ENCODE measurements around the gene OR13C8. TPM values are rescaled to one million over a fixed set of nuclear protein-coding genes. Genes with fewer than 3 reads are reported as not detected.
"Not testable (repeated sequence)": the region's sequence is repeated elsewhere in the genome, so short reads cannot be mapped to it uniquely, and the experiment has no call there.

The OR13C8 gene, protein sequence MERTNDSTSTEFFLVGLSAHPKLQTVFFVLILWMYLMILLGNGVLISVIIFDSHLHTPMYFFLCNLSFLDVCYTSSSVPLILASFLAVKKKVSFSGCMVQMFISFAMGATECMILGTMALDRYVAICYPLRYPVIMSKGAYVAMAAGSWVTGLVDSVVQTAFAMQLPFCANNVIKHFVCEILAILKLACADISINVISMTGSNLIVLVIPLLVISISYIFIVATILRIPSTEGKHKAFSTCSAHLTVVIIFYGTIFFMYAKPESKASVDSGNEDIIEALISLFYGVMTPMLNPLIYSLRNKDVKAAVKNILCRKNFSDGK
- not detected in 2 replicates for total RNA-seq

DNA sequence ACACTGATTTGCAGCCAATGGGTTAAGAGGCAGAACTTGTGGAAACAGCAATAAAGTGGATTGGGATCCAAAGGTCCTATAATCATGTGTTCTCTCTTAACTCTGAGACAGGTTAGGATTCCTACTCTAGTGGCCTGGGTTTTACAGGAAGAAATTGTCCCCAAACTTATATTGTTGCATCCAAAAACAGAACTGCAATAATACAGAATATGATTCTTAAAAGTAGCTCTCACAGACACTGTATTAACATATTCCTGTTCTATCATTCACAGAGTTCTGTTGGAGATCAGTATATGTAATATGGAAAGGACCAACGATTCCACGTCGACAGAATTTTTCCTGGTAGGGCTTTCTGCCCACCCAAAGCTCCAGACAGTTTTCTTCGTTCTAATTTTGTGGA, at the start of gene OR13C8:
Gene OR13C8 (plus strand): TSS at position 301 of the 400 bp plus-strand sequence. CDS start 0 bp downstream, at position 301.
- DNase-seq = no peak
- H3K36me3 Mint-ChIP-seq (ENCODE audit: low read depth) = no peaks in the 10 kb centered on the region
- H3K4me1 Mint-ChIP-seq = no peaks in the 10 kb centered on the region
- no peak within 1 kb of the TSS for H3K4me3 Mint-ChIP-seq
- no peak within 1 kb of the TSS for H3K27ac Mint-ChIP-seq
- no peaks in the 10 kb centered on the region for H3K27me3 Mint-ChIP-seq
- H3K9me3 Mint-ChIP-seq = peaks cover 4% of the 10 kb centered on the region
- intact Hi-C loops (cut with micrococcal nuclease) = no loop called here

DNA sequence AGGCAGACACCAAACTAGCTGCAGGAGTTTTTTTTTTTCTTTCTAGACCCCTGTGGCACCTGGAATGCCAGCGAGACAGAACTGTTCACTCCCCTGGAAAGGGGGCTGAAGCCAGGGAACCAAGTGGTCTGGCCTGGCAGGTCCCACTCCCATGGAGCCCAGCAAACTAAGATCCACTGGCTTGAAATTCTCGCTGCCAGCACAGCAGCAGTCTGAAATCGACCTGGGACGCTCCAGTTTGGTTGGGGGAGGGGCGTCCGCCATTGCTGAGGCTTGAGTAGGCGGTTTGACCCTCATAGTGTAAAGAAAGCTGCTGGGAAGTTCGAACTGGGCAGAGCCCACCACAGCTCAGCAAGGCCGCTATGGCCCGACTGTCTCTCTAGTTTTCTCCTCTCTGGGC, 48.7 kb upstream of the OR13C8 start:
- intact Hi-C loops (cut with micrococcal nuclease); DNase-seq; H3K4me3 Mint-ChIP-seq; H3K27ac Mint-ChIP-seq; H3K27me3 Mint-ChIP-seq; H3K36me3 Mint-ChIP-seq (ENCODE audit: low read depth); H3K9me3 Mint-ChIP-seq; H3K4me1 Mint-ChIP-seq: not testable (repeated sequence)

DNA sequence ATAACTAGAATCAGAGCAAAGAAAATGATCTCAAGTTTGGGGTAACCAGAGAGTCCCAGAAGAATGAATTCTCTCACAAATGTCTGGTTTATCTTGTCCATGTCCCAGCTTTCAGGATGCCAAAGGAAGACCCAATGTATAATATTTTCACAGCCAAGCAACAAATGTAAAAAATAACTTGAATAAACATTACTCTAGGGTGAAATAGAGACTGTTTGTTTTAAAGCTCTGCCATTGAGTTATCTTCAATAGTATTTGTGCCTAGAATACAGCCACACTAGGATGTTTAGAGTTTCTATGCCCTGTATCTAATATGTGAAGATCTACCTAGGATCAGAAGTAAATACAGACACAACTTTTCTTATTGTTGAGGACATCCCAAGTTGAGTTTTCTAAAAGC, 41.9 kb upstream of the OR13C8 start, which contains the start of gene OR13C4:
Gene OR13C4 (minus strand): TSS at position 101 of the 400 bp plus-strand sequence. CDS start 0 bp downstream, at position 101.
- no peak within 1 kb of the TSS for H3K27ac Mint-ChIP-seq
- no peak within 1 kb of the TSS for H3K4me3 Mint-ChIP-seq
- DNase-seq = no peak
- no peaks in the 10 kb centered on the region for H3K4me1 Mint-ChIP-seq
- no peaks in the 10 kb centered on the region for H3K36me3 Mint-ChIP-seq (ENCODE audit: low read depth)
- no peaks in the 10 kb centered on the region for H3K27me3 Mint-ChIP-seq
- intact Hi-C loops (cut with micrococcal nuclease) = no loop called here
- no peaks in the 10 kb centered on the region for H3K9me3 Mint-ChIP-seq

DNA sequence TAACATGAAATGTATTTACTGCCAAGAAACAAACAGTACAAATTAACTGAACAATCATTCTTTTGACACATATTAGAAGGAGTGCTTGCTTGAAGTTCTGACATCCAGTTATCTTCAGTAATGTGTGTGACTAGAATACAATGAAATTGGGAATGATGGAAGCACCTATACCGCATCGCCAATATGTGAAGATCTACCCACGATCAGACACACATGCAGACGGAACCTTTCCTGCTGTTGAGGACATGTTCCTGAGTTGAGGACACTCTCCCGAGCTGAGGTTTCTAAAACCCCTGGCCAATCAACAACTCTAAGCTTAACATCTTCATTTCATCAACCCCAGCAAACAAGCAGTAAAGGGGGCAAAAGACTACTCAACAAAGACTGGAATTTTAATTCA, 32.2 kb upstream of the OR13C8 start, which contains the start of gene OR13C3:
Gene OR13C3 (minus strand): TSS at position 101 of the 400 bp plus-strand sequence. CDS start 133 bp downstream, outside the sequence.
- no peaks in the 10 kb centered on the region for H3K36me3 Mint-ChIP-seq (ENCODE audit: low read depth)
- intact Hi-C loops (cut with micrococcal nuclease) = no loop called here
- H3K9me3 Mint-ChIP-seq = no peaks in the 10 kb centered on the region
- H3K27ac Mint-ChIP-seq = no peak within 1 kb of the TSS
- no peaks in the 10 kb centered on the region for H3K27me3 Mint-ChIP-seq
- DNase-seq = no peak
- H3K4me3 Mint-ChIP-seq = no peak within 1 kb of the TSS
- H3K4me1 Mint-ChIP-seq = no peaks in the 10 kb centered on the region

DNA sequence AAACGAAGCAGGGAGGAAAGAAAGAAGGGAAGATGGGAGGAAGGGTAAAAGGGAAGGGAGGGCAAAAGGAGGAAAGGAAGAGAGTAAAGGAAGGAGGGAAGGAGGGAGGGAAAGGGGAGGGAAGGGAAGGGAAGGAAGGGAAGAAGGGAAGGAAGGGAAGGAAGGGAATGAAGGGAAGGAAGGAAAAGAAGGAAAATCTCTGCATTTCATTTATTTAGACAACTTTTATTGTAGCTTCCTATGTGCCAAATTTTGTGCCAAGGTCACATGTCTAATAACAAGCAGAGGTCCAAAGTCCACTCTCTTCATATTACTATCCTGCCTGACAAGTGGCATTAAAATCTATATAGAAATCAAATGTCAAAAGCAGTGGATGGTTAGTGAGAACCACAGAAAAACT, 29.7 kb upstream of the OR13C8 start:
- Mint-ChIP-seq H3K9me3 (no peaks in the 10 kb centered on the region), H3K4me1 (no peaks in the 10 kb centered on the region), H3K27ac (no peak overlapping the region), H3K4me3 (no peak overlapping the region), H3K27me3 (no peaks in the 10 kb centered on the region), H3K36me3 (ENCODE audit: low read depth) (no peaks in the 10 kb centered on the region)
- intact Hi-C loops (cut with micrococcal nuclease) = no loop called here
- DNase-seq = no peak

DNA sequence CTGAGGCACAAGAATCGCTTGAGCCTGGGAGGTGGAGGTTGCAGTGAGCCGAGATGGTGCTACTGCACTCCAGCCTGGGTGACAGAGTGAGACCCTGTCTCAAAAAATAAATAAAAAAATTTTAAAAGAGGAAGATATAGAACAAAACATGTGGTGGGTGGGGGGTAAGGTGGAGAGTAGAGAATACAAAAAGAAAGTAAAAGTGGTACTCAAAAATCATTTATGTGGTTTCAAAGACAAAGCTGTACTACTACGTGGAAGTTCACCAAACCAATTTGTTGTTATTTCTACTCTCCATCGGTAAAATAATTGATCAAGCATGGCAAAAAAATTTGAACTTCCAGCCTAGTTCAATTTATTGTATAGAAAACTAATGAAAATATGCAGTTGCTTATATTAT, 24.3 kb upstream of the OR13C8 start:
- DNase-seq = no peak
- no peak overlapping the region for H3K27ac Mint-ChIP-seq
- intact Hi-C loops (cut with micrococcal nuclease) = no loop called here
- no peaks in the 10 kb centered on the region for H3K27me3 Mint-ChIP-seq
- no peaks in the 10 kb centered on the region for H3K36me3 Mint-ChIP-seq (ENCODE audit: low read depth)
- no peak overlapping the region for H3K4me3 Mint-ChIP-seq
- no peaks in the 10 kb centered on the region for H3K9me3 Mint-ChIP-seq
- H3K4me1 Mint-ChIP-seq = no peaks in the 10 kb centered on the region

DNA sequence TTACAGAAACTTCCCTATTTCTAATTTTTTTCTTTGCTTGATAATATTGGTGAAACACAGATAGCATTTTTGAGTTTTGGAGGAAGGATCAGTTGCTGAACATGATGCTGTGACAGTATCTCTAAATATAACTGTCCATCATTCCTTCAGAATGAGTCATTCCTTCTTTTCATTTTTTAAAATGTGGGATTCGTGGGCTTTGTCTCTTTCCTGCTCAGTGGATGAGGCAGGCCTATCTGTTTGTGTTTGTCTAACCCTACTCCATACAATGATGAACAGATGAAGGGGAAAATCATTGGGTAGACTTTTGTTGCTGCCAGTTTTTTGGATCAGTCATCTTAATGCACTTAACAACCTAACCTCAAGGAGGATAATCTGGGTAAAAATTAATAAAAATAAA, 15.7 kb upstream of the OR13C8 start:
- no peaks in the 10 kb centered on the region for H3K4me1 Mint-ChIP-seq
- no peaks in the 10 kb centered on the region for H3K9me3 Mint-ChIP-seq
- H3K27me3 Mint-ChIP-seq = no peaks in the 10 kb centered on the region
- no peaks in the 10 kb centered on the region for H3K36me3 Mint-ChIP-seq (ENCODE audit: low read depth)
- DNase-seq = no peak
- no peak overlapping the region for H3K27ac Mint-ChIP-seq
- no peak overlapping the region for H3K4me3 Mint-ChIP-seq
- intact Hi-C loops (cut with micrococcal nuclease) = no loop called here

DNA sequence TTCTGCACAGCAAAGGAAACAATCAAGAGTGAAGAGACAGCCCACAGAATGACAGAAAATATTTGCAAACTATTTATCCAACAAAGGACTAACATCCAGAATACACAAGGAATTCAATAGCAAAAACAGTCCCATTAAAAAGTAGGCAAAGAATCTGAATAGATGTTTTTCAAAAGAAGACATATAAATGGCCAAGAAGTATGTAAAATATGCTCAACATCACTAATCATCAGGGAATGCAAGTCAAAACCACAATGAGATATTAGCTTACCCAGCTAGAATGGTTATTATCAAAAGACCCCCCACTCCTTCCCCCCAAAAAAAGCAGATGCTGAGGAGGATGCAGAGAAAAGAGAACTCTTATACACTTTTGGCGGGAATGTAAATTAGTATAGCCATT, 13.4 kb upstream of the OR13C8 start:
- DNase-seq = no peak
- no peaks in the 10 kb centered on the region for H3K9me3 Mint-ChIP-seq
- no peak overlapping the region for H3K27ac Mint-ChIP-seq
- intact Hi-C loops (cut with micrococcal nuclease) = no loop called here
- H3K27me3 Mint-ChIP-seq = no peaks in the 10 kb centered on the region
- H3K4me1 Mint-ChIP-seq = no peaks in the 10 kb centered on the region
- H3K4me3 Mint-ChIP-seq = no peak overlapping the region
- no peaks in the 10 kb centered on the region for H3K36me3 Mint-ChIP-seq (ENCODE audit: low read depth)

DNA sequence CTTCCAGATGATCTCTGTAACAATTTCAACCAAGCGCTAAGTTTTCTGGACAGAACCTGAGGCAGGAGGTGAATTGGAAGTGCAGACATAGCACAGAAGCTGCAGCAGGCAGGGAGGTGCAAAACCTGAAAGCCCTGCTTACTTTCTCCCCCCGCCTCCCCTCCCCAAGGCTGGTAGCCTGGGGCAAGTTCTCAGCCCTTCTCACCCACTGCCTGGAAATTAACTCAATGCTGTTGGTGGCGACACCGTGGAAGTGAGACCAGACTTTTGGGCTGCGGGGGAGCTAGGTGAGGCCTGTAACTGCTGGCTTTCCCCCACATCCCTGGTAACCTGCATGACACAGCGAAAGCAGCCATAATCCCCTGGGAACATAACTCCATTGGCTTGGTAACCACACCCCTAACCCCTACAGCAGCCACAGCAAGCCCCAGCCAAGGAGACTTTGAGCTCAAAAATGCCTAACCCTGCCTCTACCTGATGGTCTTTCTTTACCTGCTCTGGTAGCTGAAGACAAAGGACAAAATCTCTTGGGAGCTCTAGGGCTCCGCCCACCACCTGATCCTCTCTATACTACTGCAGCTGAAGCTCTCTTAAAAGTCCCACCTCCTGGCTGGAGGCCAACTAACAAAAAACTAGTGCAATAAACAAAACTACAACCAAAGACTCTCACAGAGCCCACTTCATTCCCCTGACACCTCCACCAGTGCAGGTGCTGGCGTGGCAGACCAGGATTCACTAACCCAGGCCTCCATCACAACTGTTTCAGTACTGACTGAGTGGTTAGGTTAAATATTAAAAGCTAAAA, 11.9 kb upstream of the OR13C8 start:
- H3K4me1 Mint-ChIP-seq = no peaks in the 10 kb centered on the region
- no peaks in the 10 kb centered on the region for H3K27me3 Mint-ChIP-seq

DNA sequence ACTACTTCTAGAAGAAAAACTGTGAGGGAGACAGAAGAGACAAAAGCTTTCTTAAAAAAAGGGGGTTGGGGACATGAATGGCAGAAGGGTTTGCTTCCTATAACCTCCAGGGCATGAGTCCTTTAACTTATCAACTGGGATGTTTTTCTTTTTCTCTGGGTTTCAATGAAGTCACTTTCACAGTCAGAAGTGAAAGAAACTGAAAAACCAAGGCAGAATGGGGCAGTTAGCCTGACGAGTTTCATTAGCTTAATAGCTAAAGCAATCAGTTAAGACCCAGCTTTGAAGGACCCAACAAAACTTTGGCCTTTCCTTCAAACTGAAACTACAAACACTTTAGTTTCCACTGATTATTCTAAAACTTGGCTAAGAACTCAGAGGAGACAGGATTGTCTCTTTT, 4.6 kb upstream of the OR13C8 start:
- Mint-ChIP-seq H3K9me3 (no peaks in the 10 kb centered on the region), H3K27ac (no peak overlapping the region), H3K27me3 (no peaks in the 10 kb centered on the region), H3K4me3 (no peak overlapping the region), H3K4me1 (no peaks in the 10 kb centered on the region), H3K36me3 (ENCODE audit: low read depth) (no peaks in the 10 kb centered on the region)
- no peak for DNase-seq
- intact Hi-C loops (cut with micrococcal nuclease) = no loop called here

More for the DNA sequence above, 11.9 kb upstream of the OR13C8 start:
- Mint-ChIP-seq H3K36me3 (ENCODE audit: low read depth) (no peaks in the 10 kb centered on the region), H3K4me3 (no peak overlapping the region), H3K9me3 (no peaks in the 10 kb centered on the region), H3K27ac (no peak overlapping the region)
- intact Hi-C loops (cut with micrococcal nuclease) = no loop called here
- no peak for DNase-seq

DNA sequence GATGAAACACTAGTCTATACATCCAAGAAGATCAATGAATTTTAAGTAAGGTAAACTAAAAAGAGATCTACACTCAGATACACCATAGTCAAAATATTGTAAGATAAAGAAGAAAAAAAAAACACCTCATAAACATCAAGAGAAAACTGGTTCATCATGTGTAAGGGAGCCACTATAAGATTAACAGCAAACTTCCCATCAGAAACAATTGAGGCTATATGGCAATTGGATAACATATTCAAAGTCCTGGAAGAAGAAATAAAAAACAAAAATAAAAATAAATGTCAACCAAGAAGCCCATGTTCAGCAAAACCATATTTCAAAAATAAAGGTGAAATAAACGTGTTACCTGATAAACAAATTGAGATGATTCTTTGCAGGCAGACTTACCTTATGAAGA, 3.6 kb downstream of the OR13C8 start:
- Mint-ChIP-seq H3K4me3 (no peak overlapping the region), H3K27me3 (no peaks in the 10 kb centered on the region), H3K27ac (no peak overlapping the region), H3K9me3 (peaks cover 4% of the 10 kb centered on the region), H3K36me3 (ENCODE audit: low read depth) (no peaks in the 10 kb centered on the region), H3K4me1 (no peaks in the 10 kb centered on the region)
- DNase-seq = no peak
- intact Hi-C loops (cut with micrococcal nuclease) = no loop called here

DNA sequence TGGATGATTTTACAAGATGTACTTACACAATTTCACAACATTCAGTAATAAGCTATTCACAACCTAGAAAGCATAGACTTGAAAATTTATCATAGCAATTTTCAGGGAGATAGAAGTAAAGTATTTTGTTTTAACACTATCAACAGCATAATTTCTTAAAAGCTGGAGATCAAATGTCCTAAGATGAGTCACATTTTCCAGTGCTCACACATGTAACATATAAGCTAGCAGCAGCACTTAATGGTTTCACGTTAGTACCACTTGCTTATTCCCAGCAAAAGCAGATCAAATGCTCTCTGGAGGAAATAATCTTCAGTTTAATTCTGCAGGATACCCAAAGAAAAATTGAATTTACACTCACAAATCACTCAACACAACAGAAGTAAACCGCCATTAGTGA, 6.5 kb downstream of the OR13C8 start:
- Mint-ChIP-seq H3K4me1 (no peaks in the 10 kb centered on the region), H3K27me3 (no peaks in the 10 kb centered on the region), H3K4me3 (no peak overlapping the region), H3K27ac (no peak overlapping the region), H3K36me3 (ENCODE audit: low read depth) (no peaks in the 10 kb centered on the region), H3K9me3 (peaks cover 4% of the 10 kb centered on the region)
- intact Hi-C loops (cut with micrococcal nuclease) = no loop called here
- DNase-seq = no peak

DNA sequence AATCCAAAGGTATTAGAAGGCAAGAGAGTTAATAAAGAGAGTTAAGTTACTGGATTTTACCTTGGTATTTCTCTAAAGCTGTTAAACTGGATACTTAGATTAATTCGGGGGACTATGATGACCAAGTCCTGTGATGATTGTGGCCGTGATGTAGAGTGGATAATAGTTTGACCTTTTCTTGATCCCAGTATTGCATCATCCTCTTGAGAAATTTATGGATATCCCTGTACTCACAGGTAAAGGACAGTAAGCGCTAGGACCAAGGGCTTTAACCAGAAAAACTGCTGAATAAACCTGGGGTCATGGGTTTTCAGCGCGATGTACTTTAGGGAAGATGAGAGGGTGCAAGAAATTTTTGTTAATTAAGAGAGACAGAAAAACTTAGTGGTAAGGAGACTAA, 8.3 kb downstream of the OR13C8 start:
- peaks cover 4% of the 10 kb centered on the region for H3K9me3 Mint-ChIP-seq
- H3K4me1 Mint-ChIP-seq = no peaks in the 10 kb centered on the region
- no peak overlapping the region for H3K4me3 Mint-ChIP-seq
- H3K27me3 Mint-ChIP-seq = no peaks in the 10 kb centered on the region
- no peak overlapping the region for H3K27ac Mint-ChIP-seq
- intact Hi-C loops (cut with micrococcal nuclease) = no loop called here
- no peaks in the 10 kb centered on the region for H3K36me3 Mint-ChIP-seq (ENCODE audit: low read depth)
- no peak for DNase-seq

DNA sequence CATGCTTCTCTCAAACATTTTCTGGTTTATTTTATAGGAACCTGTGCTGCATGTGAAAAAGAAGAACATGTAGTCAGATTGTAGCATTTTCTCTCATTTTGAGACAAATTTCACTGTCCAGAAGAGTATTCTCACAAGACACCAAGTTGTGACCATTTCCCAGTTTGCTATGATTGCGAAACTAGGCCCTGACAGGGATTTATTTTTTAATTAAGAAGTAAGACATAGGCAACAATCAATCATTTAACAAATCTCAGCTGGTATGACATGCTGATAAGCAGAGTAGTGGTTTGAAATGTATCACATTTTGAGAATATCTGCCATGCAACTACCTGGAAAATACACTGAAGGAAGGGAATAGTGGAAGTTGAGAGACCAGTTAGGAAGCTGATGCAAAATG, 11.6 kb downstream of the OR13C8 start:
- Mint-ChIP-seq H3K9me3 (no peaks in the 10 kb centered on the region), H3K27me3 (no peaks in the 10 kb centered on the region), H3K4me1 (no peaks in the 10 kb centered on the region), H3K4me3 (no peak overlapping the region), H3K36me3 (ENCODE audit: low read depth) (no peaks in the 10 kb centered on the region), H3K27ac (no peak overlapping the region)
- intact Hi-C loops (cut with micrococcal nuclease) = no loop called here
- DNase-seq = no peak

Measured in activated CD4-positive, alpha-beta T cell treated with anti-CD3 and anti-CD28 coated beads, Interleukin-2, amount 10 ng/mL, durations not matched to agents 24 days and 14 days (primary cell).